HG03159 (cell line): ENCODE results near the gene UBL4A.

ENCODE experiments used
- ATAC-seq: cut with Tn5 transposase; IDR thresholded peaks from one replicate; pipeline ENCODE4 v1.9.1; 2021; ENCODE audit warnings: mild to moderate bottlenecking, moderate library complexity; ENCODE audit not compliant: unreplicated experiment

The UBL4A gene

GRCh38 chrX:154441984-154442707, 44.3 kb downstream of the UBL4A start:
- ATAC-seq, result no peak

GRCh38 chrX:154441564-154441963, 44.9 kb downstream of the UBL4A start:
- no peak for ATAC-seq

GRCh38 chrX:154440623-154441357, 45.6 kb downstream of the UBL4A start:
- no peak for ATAC-seq

DNA sequence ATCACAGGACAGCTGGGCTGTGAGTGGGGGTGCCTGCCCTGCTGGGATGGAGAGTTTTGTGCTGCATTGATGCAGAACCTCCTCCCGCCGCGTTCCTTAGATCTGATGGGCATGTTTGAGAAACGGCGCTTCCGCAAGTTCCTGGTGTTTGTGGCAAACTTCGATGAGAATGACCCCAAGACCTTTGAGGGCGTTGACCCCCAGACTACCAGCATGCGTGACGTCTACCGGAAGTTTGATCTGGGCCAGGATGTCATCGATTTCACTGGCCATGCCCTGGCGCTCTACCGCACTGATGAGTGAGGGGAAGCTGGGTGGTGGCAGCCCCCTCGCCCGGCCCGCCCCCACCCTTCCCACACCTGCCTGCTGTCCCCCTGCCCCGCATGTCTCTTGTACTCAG, 46.6 kb downstream of the UBL4A start:
- no peak for ATAC-seq

DNA sequence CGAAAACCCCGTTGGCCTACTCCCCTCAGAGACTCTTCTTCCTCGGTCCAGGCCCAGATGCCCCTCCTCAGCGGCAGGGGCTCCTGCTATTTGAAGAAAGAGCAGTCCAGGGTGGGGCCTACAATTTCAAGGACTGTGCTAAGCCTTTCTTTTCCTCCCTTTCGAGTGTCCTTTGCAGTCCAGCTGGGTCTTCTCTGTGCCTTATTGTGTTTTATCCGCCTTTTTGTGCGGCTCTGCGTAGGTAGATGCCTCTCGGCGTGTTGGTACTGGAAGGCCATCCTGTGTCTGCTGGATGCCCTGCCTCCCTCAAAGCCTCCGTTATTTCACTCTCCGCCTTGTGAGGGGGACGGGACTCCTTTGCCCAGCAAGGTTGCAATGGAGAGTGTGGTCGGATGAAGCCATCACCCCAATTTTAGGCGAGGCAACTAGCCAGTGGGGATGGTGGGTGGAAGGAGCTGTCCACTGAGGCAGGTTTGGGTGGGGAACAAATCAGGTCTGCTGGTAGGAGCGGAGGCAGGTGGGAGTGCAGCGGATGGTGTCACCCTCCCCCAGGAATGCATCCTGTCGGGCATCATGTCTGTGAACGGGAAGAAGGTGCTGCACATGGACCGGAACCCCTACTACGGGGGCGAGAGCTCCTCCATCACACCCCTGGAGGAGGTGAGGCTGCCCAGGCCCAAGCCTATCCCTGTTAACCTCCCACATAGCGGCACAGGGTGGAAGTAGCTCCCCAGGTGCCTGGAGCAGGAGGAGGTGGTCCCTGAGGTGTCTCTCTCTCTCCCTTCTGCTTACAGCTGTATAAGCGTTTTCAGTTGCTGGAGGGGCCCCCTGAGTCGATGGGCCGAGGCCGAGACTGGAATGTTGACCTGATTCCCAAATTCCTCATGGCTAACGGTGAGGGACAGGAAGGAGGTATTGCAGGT, 48.2 kb downstream of the UBL4A start:
- ATAC-seq, result no peak

DNA sequence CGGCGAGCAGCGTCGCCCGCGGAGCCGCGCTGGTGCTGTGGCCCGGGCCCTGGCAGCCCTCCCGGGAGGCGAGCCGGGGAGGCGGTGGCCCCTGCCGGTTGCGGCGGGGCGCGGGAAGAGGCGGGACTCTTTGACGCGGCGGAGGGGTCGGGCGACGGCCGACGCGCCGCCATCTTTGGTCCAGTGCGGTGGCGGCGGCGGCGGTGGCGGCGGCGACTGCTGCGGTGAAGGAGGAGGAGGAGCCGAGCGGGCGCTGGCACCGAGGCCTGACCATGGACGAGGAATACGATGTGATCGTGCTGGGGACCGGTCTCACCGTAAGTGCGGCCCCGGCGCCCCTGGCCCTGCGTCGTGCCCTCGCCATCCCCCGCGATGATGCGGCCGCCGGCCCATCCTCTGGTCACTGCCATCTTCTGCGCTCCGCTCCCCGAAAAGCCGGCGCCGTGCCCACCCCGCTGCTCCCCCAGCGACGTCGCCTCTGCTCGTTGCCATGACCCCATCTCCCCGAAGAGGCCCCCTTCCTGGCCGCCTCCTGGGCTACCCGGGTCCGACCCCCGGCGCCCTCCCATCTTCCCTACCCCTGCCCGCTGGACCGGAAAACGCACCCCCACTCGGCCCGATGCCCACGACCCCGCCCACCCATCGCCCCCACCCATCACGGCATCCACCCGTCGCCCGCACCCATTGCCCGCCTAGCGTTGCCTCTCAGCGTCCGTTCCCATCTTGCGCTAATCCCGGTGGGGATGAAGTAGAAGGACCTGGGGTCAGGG, 49.2 kb downstream of the UBL4A start, which contains the start of gene GDI1:
Gene GDI1, plus strand, starts transcription at position 172 of the 770 bp plus-strand sequence. Its CDS starts 101 bp downstream, at position 273.
- ATAC-seq, result no peak

DNA sequence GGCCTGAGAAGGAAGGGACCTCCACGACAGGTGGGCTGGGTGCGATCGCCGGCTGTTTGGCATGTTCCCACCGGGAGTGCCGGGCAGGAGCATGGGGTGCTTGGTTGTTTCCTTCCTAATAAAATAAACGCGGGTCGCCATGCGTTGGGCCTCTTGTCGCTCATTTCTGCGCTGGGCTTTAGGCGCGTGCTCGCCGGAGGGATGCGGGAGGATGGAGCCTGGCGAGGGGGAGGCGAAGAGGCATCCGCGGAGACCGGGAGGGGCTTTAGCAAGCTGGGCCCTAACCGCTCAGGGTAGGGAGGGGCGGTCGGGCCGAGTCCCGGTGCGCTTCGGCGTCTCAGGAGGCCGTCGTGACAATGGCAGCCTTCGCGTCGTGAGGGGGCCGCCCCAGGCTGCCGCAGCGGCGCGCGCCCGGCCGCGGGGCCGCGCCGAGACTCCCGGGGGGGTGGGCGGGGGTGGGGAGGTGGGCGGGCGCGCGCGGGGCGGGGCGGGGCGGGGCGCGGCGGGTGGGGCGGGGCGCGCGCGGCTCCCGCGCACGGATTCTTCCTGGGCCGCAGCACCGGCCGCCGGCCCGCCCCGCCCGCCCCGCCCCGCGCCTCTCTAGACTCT, 49.9 kb downstream of the UBL4A start:
- ATAC-seq, result no peak

DNA sequence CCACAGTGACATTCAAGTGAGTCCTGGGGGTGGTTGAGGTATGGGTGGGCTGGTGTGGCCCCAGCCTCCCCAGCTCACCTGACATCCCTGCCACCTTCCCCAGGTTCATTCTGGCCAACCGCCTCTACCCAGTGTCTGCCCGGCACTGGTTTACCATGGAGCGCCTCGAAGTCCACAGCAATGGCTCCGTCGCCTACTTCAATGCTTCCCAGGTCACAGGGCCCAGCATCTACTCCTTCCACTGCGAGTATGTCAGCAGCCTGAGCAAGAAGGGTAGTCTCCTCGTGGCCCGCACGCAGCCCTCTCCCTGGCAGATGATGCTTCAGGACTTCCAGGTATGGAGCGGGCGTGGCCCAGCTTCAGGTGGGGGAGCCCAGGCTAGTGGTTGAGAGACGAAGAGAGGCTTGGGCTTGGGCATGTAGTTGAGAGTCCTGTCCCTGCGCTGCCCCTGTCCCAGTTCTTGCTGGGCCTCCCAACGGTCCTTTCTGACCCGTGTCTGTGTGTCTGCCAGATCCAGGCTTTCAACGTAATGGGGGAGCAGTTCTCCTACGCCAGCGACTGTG, 51.2 kb downstream of the UBL4A start:
- no peak for ATAC-seq

- ATAC-seq, result no peak
Observed at GRCh38 chrX:154434394-154435168, 51.8 kb downstream of the UBL4A start.
